Aorta (tissue), 5 donors: ENCODE data around the gene TFE3. TPM values are rescaled to one million over a fixed set of nuclear protein-coding genes. Genes with fewer than 3 reads are reported as not detected.

Experiments used
- ATAC-seq: fragments of 200-7000 bp; cut with Tn5 transposase; one replicate; pipeline ENCODE4 v1.9.1; 2022; ENCODE audit warnings: moderate library complexity; ENCODE audit not compliant: low FRiP score
- DNase-seq, 2 donors: peaks; one replicate each; pipeline ENCODE4 v3.0.0-alpha.2; 2020
- H3K27ac ChIP-seq, 2 donors: one replicate each; pipeline ENCODE4 v1.5.1; 2013; ENCODE audit warnings: low read length in 2 of 2, mild to moderate bottlenecking in 2 of 2, moderate library complexity in 2 of 2, control low read depth in 1 of 2, inconsistent platforms in 1 of 2, low read depth in 1 of 2
- H3K27me3 ChIP-seq, 2 donors: one replicate each; pipeline ENCODE4 v1.6.1; 2013; ENCODE audit warnings: control low read depth in 1 of 2, low read length in 1 of 2, mild to moderate bottlenecking in 1 of 2, moderate library complexity in 1 of 2; ENCODE audit not compliant: insufficient read depth in 2 of 2, control insufficient read depth in 1 of 2
- H3K36me3 ChIP-seq, 2 donors: one replicate each; pipeline ENCODE4 v1.6.1; 2013; ENCODE audit warnings: control low read depth in 1 of 2, low read length in 1 of 2, mild to moderate bottlenecking in 1 of 2; ENCODE audit not compliant: insufficient read depth in 2 of 2, control insufficient read depth in 1 of 2
- H3K4me1 ChIP-seq, 2 donors: one replicate each; pipeline ENCODE4 v1.6.1; 2013; ENCODE audit warnings: low read length in 2 of 2, control low read depth in 1 of 2, mild to moderate bottlenecking in 1 of 2, moderate library complexity in 1 of 2; ENCODE audit not compliant: insufficient read depth in 2 of 2, control insufficient read depth in 1 of 2
- H3K4me3 ChIP-seq, 2 donors: one replicate each; pipeline ENCODE4 v1.5.1; 2013; ENCODE audit warnings: low read length in 2 of 2, control low read depth in 1 of 2, mild to moderate bottlenecking in 1 of 2
- H3K9me3 ChIP-seq: one replicate; pipeline ENCODE4 v1.6.1; 2013; ENCODE audit warnings: mild to moderate bottlenecking, low read length; ENCODE audit not compliant: control insufficient read depth
- WGBS, 2 donors: extraction: QIAGEN DNeasy Blood & Tissue Kit; methylation state at CpG; one replicate each; pipeline ENCODE4 v1.1.7; 2013; 5-methylcytosine and 5-hydroxymethylcytosine counted together
- intact Hi-C, 2 donors: fragments of 100-400 bp; cut with DNase I; formaldehyde crosslinking; loops; one replicate each; pipeline versions ENCODE4 v1.14.2 to v1.15.0; 2022
- polyA plus RNA-seq, 2 donors: library from polyadenylated mRNA; stranded (reverse); fragments of 200-250 nt; gene quantifications; one replicate each; pipeline ENCODE4 v1.2.3, GENCODE V29; 2013
- total RNA-seq, 2 donors: library from RNA; stranded (reverse); fragmentation: NEBNext Ultra II Directional; extraction: Animal tissue kit (Norgen Biotek cat#: 25700); gene quantifications; one replicate each; pipeline ENCODE4 v1.2.1, GENCODE V29; 2021
- donor health status: healthy with polysubstance abuse.
- donor health status: Bipolar disorder and iron deficiency.
- donor health status: DM: no; HTN: no; CAD: no.
- donor health status: DM: no; HTN: no; CAD: no.
- donor health status: DM: yes; HTN: yes; CAD: no.

The TFE3 gene
- total and polyA plus RNA-seq, 4 donors: 23.4 to 70.6 (median 57.3) TPM

GRCh38 chrX:49000636-49001035 is 42.5 kb downstream of the TFE3 start:
- no peak for ATAC-seq
- Histone ChIP-seq H3K27ac (no peak overlapping the region), H3K27me3 (no peaks in the 10 kb centered on the region), H3K4me3 (no peak overlapping the region), H3K36me3 (peaks cover 0 to 1% of the 10 kb centered on the region in 2 donors), H3K4me1 (no peaks in the 10 kb centered on the region), H3K9me3 (no peaks in the 10 kb centered on the region)
- WGBS, 2 donors: 81 to 93% methylated on average over 4 of the region's 4 CpGs
- no peak for DNase-seq
- intact Hi-C loops: loop anchor here in 1 of 2 donors (5.0 kb wide), 1 partner anchor 42 kb away; the partner anchor contains the start of gene TFE3

- Histone ChIP-seq H3K4me1 (no peaks in the 10 kb centered on the region), H3K27ac (no peak overlapping the region), H3K27me3 (no peaks in the 10 kb centered on the region), H3K36me3 (peaks cover 0 to 1% of the 10 kb centered on the region in 2 donors), H3K4me3 (no peak overlapping the region), H3K9me3 (no peaks in the 10 kb centered on the region)
- ATAC-seq: no peak
- DNase-seq: no peak
- WGBS, 2 donors: 79 to 94% methylated on average over 5 of the region's 5 CpGs
- intact Hi-C loops: no loop called here
These were observed 44.1 kb downstream of the TFE3 start for GRCh38 chrX:48999030-48999429.

- no peaks in the 10 kb centered on the region for H3K27me3 ChIP-seq
- no peak overlapping the region for H3K4me3 ChIP-seq
- intact Hi-C loops: no loop called here
- no peak overlapping the region for H3K27ac ChIP-seq
- 78 to 95% methylated on average over 4 of the region's 4 CpGs for WGBS, 2 donors
- peak in 1 of 2 donors; percentile 10 for DNase-seq
- ATAC-seq: no peak
- peaks cover 0 to 1% of the 10 kb centered on the region in 2 donors for H3K36me3 ChIP-seq
- no peaks in the 10 kb centered on the region for H3K4me1 ChIP-seq
- H3K9me3 ChIP-seq: no peaks in the 10 kb centered on the region
These were observed 44.8 kb downstream of the TFE3 start for GRCh38 chrX:48998391-48998790.

- H3K9me3 ChIP-seq: no peaks in the 10 kb centered on the region
- ATAC-seq: no peak
- H3K36me3 ChIP-seq: peaks cover 0 to 1% of the 10 kb centered on the region in 2 donors
- 69 to 85% methylated on average over 1 of the region's 1 CpG for WGBS, 2 donors
- no peak overlapping the region for H3K27ac ChIP-seq
- intact Hi-C loops: no loop called here
- no peak for DNase-seq
- H3K27me3 ChIP-seq: no peaks in the 10 kb centered on the region
- H3K4me3 ChIP-seq: no peak overlapping the region
- no peaks in the 10 kb centered on the region for H3K4me1 ChIP-seq
These were observed 45.3 kb downstream of the TFE3 start for GRCh38 chrX:48997865-48998264.

- H3K36me3 ChIP-seq: peaks cover 0 to 1% of the 10 kb centered on the region in 2 donors
- no peak overlapping the region for H3K27ac ChIP-seq
- 91 to 98% methylated on average over 3 of the region's 3 CpGs for WGBS, 2 donors
- intact Hi-C loops: no loop called here
- H3K27me3 ChIP-seq: no peaks in the 10 kb centered on the region
- DNase-seq: no peak
- no peak for ATAC-seq
- H3K9me3 ChIP-seq: no peaks in the 10 kb centered on the region
- H3K4me1 ChIP-seq: no peaks in the 10 kb centered on the region
- H3K4me3 ChIP-seq: no peak overlapping the region
These were observed 45.7 kb downstream of the TFE3 start for GRCh38 chrX:48997455-48997854.

- no peaks in the 10 kb centered on the region for H3K27me3 ChIP-seq
- no peak overlapping the region for H3K4me3 ChIP-seq
- WGBS, 2 donors: 55 to 72% methylated on average over 6 of the region's 6 CpGs
These were observed 46.2 kb downstream of the TFE3 start for GRCh38 chrX:48996969-48997368.

GRCh38 chrX:48992341-48992740 is 50.8 kb downstream of the TFE3 start:
- ATAC-seq: no peak
- H3K9me3 ChIP-seq: no peaks in the 10 kb centered on the region
- no peaks in the 10 kb centered on the region for H3K27me3 ChIP-seq
- no peak overlapping the region for H3K27ac ChIP-seq
- H3K4me1 ChIP-seq: no peaks in the 10 kb centered on the region
- DNase-seq: peak in 1 of 2 donors; percentile 13
- H3K36me3 ChIP-seq: peaks cover 0 to 5% of the 10 kb centered on the region in 2 donors
- no peak overlapping the region for H3K4me3 ChIP-seq
- intact Hi-C loops: no loop called here

More at GRCh38 chrX:48996969-48997368, 46.2 kb downstream of the TFE3 start:
- no peaks in the 10 kb centered on the region for H3K9me3 ChIP-seq
- H3K4me1 ChIP-seq: no peaks in the 10 kb centered on the region
- intact Hi-C loops: no loop called here
- DNase-seq (peak in 1 of 2 donors; percentile 45), ATAC-seq (no peak)
- H3K36me3 ChIP-seq: peaks cover 0 to 1% of the 10 kb centered on the region in 2 donors
- no peak overlapping the region for H3K27ac ChIP-seq

- intact Hi-C loops: no loop called here
- H3K36me3 ChIP-seq: peaks cover 0 to 5% of the 10 kb centered on the region in 2 donors
- no peak overlapping the region for H3K27ac ChIP-seq
- no peaks in the 10 kb centered on the region for H3K9me3 ChIP-seq
- no peak overlapping the region for H3K4me3 ChIP-seq
- DNase-seq (peak in 1 of 2 donors; percentile 33), ATAC-seq (no peak)
- no peaks in the 10 kb centered on the region for H3K27me3 ChIP-seq
- H3K4me1 ChIP-seq: no peaks in the 10 kb centered on the region
- 72 to 77% methylated on average over 4 of the region's 4 CpGs for WGBS, 2 donors
These were observed 53.7 kb downstream of the TFE3 start for GRCh38 chrX:48989483-48989882.

- DNase-seq: no peak
- ATAC-seq: no peak
- 89 to 92% methylated on average over 3 of the region's 3 CpGs for WGBS, 2 donors
- no peak overlapping the region for H3K4me3 ChIP-seq
- no peaks in the 10 kb centered on the region for H3K9me3 ChIP-seq
- H3K36me3 ChIP-seq: peaks cover 0 to 9% of the 10 kb centered on the region in 2 donors
- H3K27ac ChIP-seq: no peak overlapping the region
- intact Hi-C loops: no loop called here
- no peaks in the 10 kb centered on the region for H3K27me3 ChIP-seq
- H3K4me1 ChIP-seq: no peaks in the 10 kb centered on the region
These were observed 59.3 kb downstream of the TFE3 start for GRCh38 chrX:48983896-48984295.
